Measurements from ENCODE around the gene C1orf210. TPM values are rescaled to one million over a fixed set of nuclear protein-coding genes. Genes with fewer than 3 reads are reported as not detected.
A peak's percentile ranks its signal among the peaks of the same experiment; 100 is the strongest.

The C1orf210 gene
- polyA plus RNA-seq, 1 donor (not counting 4 experiments of a cell fraction or from before 2014, with no cell fraction given), result 5.6 TPM

GRCh38 chr1:43233631-43234030, 51.8 kb downstream of the C1orf210 start:
- Histone ChIP-seq H3K9me1 (ENCODE audit: control insufficient read depth, extremely low read depth, insufficient read depth, low read length) (no peaks in the 10 kb centered on the region), H3K4me2 (ENCODE audit: control insufficient read depth, extremely low read depth, insufficient read depth, low read depth, low read length) (no peak overlapping the region), H2AFZ (ENCODE audit: control insufficient read depth, low read length) (no peak overlapping the region), H3K4me1 (ENCODE audit: control insufficient read depth, extremely low read depth, insufficient read depth, low read length) (peaks cover 15% of the 10 kb centered on the region), H3K79me2 (ENCODE audit: control insufficient read depth, insufficient read depth, low read length) (no peaks in the 10 kb centered on the region), H3K27ac (ENCODE audit: control insufficient read depth, insufficient read depth, low read length) (no peak overlapping the region), H3K4me3 (ENCODE audit: control insufficient read depth in 2 of 3, extremely low read depth in 1 of 3, insufficient read depth in 2 of 3, low read depth in 1 of 3, low read length in 3 of 3) (no peak overlapping the region), H3K36me3 (ENCODE audit: control insufficient read depth in 2 of 2, extremely low read depth in 1 of 2, insufficient read depth in 2 of 2, low read length in 2 of 2) (no peaks in the 10 kb centered on the region), H4K20me1 (ENCODE audit: control insufficient read depth, extremely low read depth, insufficient read depth, low read length) (no peaks in the 10 kb centered on the region), H3K27me3 (ENCODE audit: control insufficient read depth, extremely low read depth, insufficient read depth, low read length) (no peaks in the 10 kb centered on the region), H3K9me3 (ENCODE audit: control insufficient read depth, low read depth, low read length) (no peaks in the 10 kb centered on the region), H3K9ac (ENCODE audit: control insufficient read depth, extremely low read depth, insufficient read depth, low read length) (no peak overlapping the region)
- DNase-seq (ENCODE audit: low read depth, low spot score) (no peak), FAIRE-seq (no peak)
- TF ChIP-seq, protein P1, sequence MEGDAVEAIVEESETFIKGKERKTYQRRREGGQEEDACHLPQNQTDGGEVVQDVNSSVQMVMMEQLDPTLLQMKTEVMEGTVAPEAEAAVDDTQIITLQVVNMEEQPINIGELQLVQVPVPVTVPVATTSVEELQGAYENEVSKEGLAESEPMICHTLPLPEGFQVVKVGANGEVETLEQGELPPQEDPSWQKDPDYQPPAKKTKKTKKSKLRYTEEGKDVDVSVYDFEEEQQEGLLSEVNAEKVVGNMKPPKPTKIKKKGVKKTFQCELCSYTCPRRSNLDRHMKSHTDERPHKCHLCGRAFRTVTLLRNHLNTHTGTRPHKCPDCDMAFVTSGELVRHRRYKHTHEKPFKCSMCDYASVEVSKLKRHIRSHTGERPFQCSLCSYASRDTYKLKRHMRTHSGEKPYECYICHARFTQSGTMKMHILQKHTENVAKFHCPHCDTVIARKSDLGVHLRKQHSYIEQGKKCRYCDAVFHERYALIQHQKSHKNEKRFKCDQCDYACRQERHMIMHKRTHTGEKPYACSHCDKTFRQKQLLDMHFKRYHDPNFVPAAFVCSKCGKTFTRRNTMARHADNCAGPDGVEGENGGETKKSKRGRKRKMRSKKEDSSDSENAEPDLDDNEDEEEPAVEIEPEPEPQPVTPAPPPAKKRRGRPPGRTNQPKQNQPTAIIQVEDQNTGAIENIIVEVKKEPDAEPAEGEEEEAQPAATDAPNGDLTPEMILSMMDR (optimal IDR thresholded peaks at IDR 0.05 in 1 of 3, IDR thresholded peaks at IDR 0.05 in 1 of 3, conservative IDR thresholded peaks at IDR 0.05 in 1 of 3; ENCODE audit: extremely low read depth in 1 of 3, insufficient read depth in 2 of 3, low read length in 3 of 3), result no peak
- TF ChIP-seq EZH2 (IDR thresholded peaks at IDR 0.05; ENCODE audit: low read length), result no peak
- dilution Hi-C loops (cut with MboI; ENCODE audit: extremely low pct_ligation_motif_present, low sequenced_read_pairs), result no loop called here

DNA sequence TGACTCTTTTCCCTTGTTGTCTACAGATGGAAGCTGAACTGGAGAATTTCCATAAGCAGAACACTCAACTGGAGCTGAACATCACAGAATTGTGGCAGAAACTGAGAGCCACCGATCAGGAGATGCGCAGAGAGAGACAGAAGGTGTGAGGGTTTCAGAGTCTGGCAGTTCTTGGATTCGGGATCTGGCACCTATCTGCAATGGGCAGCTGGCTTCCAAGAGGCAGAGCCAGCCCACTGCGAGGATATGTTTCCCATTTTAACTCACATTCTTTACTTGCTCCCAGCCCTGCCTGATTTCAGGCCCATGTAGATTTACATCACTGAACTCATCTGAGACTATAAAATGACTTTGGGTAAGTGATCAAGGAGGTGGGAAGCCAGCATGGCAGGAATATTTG, 52.9 kb downstream of the C1orf210 start:
- no peaks in the 10 kb centered on the region for H3K36me3 ChIP-seq (ENCODE audit: control insufficient read depth in 2 of 2, extremely low read depth in 1 of 2, insufficient read depth in 2 of 2, low read length in 2 of 2)
- no peak overlapping the region for H3K4me3 ChIP-seq (ENCODE audit: control insufficient read depth in 2 of 3, extremely low read depth in 1 of 3, insufficient read depth in 2 of 3, low read depth in 1 of 3, low read length in 3 of 3)
- peaks cover 15% of the 10 kb centered on the region for H3K4me1 ChIP-seq (ENCODE audit: control insufficient read depth, extremely low read depth, insufficient read depth, low read length)
- dilution Hi-C loops (cut with MboI; ENCODE audit: extremely low pct_ligation_motif_present, low sequenced_read_pairs), result no loop called here
- peak; percentile 36 for FAIRE-seq
- H3K9ac ChIP-seq (ENCODE audit: control insufficient read depth, extremely low read depth, insufficient read depth, low read length), result no peak overlapping the region
- no peak for DNase-seq (ENCODE audit: low read depth, low spot score)
- H2AFZ ChIP-seq (ENCODE audit: control insufficient read depth, low read length), result peak overlapping the region; percentile 61
- no peaks in the 10 kb centered on the region for H3K27me3 ChIP-seq (ENCODE audit: control insufficient read depth, extremely low read depth, insufficient read depth, low read length)
- no peak overlapping the region for H3K27ac ChIP-seq (ENCODE audit: control insufficient read depth, insufficient read depth, low read length)
- H3K9me3 ChIP-seq (ENCODE audit: control insufficient read depth, low read depth, low read length), result no peaks in the 10 kb centered on the region
- no peaks in the 10 kb centered on the region for H4K20me1 ChIP-seq (ENCODE audit: control insufficient read depth, extremely low read depth, insufficient read depth, low read length)
- H3K9me1 ChIP-seq (ENCODE audit: control insufficient read depth, extremely low read depth, insufficient read depth, low read length), result no peaks in the 10 kb centered on the region
- TF ChIP-seq EZH2 (IDR thresholded peaks at IDR 0.05; ENCODE audit: low read length), result no peak
- TF ChIP-seq, protein P1 (optimal IDR thresholded peaks at IDR 0.05 in 1 of 3, IDR thresholded peaks at IDR 0.05 in 1 of 3, conservative IDR thresholded peaks at IDR 0.05 in 1 of 3; ENCODE audit: extremely low read depth in 1 of 3, insufficient read depth in 2 of 3, low read length in 3 of 3), result no peak
- peak overlapping the region; percentile 55 for H3K4me2 ChIP-seq (ENCODE audit: control insufficient read depth, extremely low read depth, insufficient read depth, low read depth, low read length)
- H3K79me2 ChIP-seq (ENCODE audit: control insufficient read depth, insufficient read depth, low read length), result no peaks in the 10 kb centered on the region
